AG04450 (cell line): ENCODE data around the gene CENPT. TPM values are rescaled to one million over a fixed set of nuclear protein-coding genes. Genes with fewer than 3 reads are reported as not detected.

Experiments
- CTCF ChIA-PET: fragments of 300-600, 350-600 bp; formaldehyde crosslinking; extraction: SDS; loops from one replicate; lab custom pipeline; 2022; ENCODE audit warnings: antibody characterized with exemption, inconsistent platforms; lab: Charles Lee
- POLR2A ChIA-PET: fragments of 350-600 bp; formaldehyde crosslinking; extraction: SDS; loops from one replicate; lab custom pipeline; 2021; ENCODE audit warnings: antibody characterized with exemption, inconsistent platforms; lab: Yijun Ruan, JAX
- DNase-seq: peaks from one replicate; pipeline ENCODE4 v3.0.0-alpha.2; 2011; ENCODE audit warnings: low read depth, low spot score
- H3K27ac ChIP-seq: one replicate; pipeline ENCODE4 v1.5.1; 2012; ENCODE audit warnings: low read depth, low read length, control low read depth
- H3K27me3 ChIP-seq: one replicate; pipeline ENCODE4 v1.6.0; 2012; ENCODE audit warnings: low read length; ENCODE audit not compliant: control insufficient read depth, insufficient read depth
- H3K4me3 ChIP-seq: 2 replicates; pipeline ENCODE4 v1.5.1; 2011; ENCODE audit warnings: mild to moderate bottlenecking, low read depth, low read length, control low read depth
- H3K9me3 ChIP-seq: 2 replicates; pipeline ENCODE4 v1.5.1; 2012; ENCODE audit warnings: low read length; ENCODE audit not compliant: control insufficient read depth, insufficient read depth
- CTCF ChIP-seq: IDR thresholded peaks from 2 replicates; pipeline ENCODE4 v1.5.1; 2011; ENCODE audit warnings: low read depth, low read length, control low read depth, inconsistent platforms
- polyA plus RNA-seq: library from polyadenylated mRNA; depleted of rRNA; stranded (reverse); fragments of >200 nt; gene quantifications from 2 replicates; pipeline ENCODE4 v1.2.3, GENCODE V29; 2011

The CENPT gene
- polyA plus RNA-seq, 1 experiment = 17.9 TPM

GRCh38 chr16:67805718-67806427 is 41.6 kb downstream of the CENPT start:
- POLR2A ChIA-PET = interaction anchor here (0.6 to 1.2 kb wide), 11 partner anchors 11 to 285 kb away, joined by 3 to 5 read pairs (median 3); partner anchors contain the start of genes GFOD2 and NUTF2
- no peaks in the 10 kb centered on the region for H3K9me3 ChIP-seq
- H3K27me3 ChIP-seq = no peaks in the 10 kb centered on the region
- no peak overlapping the region for H3K27ac ChIP-seq
- no peak for DNase-seq
- peak overlapping the region; percentile 95 for H3K4me3 ChIP-seq
- no peak for TF ChIP-seq CTCF
- CTCF ChIA-PET = interaction anchor here (1.5 to 3.2 kb wide), 2 partner anchors 10 to 133 kb away, joined by 8 to 41 read pairs; no protein-coding TSS in a partner anchor

- H3K4me3 ChIP-seq = peak overlapping the region; percentile 95
- ChIA-PET CTCF (no interaction called here), POLR2A (no interaction called here)
- no peak for TF ChIP-seq CTCF
- H3K27ac ChIP-seq = no peak overlapping the region
- no peak for DNase-seq
- no peaks in the 10 kb centered on the region for H3K9me3 ChIP-seq
- no peaks in the 10 kb centered on the region for H3K27me3 ChIP-seq
Observed at GRCh38 chr16:67804853-67805542, 42.5 kb downstream of the CENPT start.

- no peak for TF ChIP-seq CTCF
- POLR2A ChIA-PET = no interaction called here
- Histone ChIP-seq H3K27me3 (no peaks in the 10 kb centered on the region), H3K4me3 (no peak overlapping the region), H3K9me3 (no peaks in the 10 kb centered on the region), H3K27ac (no peak overlapping the region)
- CTCF ChIA-PET = interaction anchor here (2.7 kb wide), 1 partner anchor 12 kb away, joined by 16 read pairs; no protein-coding TSS in a partner anchor
- DNase-seq = no peak
Observed at GRCh38 chr16:67803894-67804293, 43.6 kb downstream of the CENPT start.

- CTCF ChIA-PET = interaction anchor here (1.1 to 2.7 kb wide), 2 partner anchors 14 to 134 kb away, joined by 3 to 16 read pairs; no protein-coding TSS in a partner anchor
- Histone ChIP-seq H3K27me3 (no peaks in the 10 kb centered on the region), H3K27ac (no peak overlapping the region), H3K9me3 (no peaks in the 10 kb centered on the region), H3K4me3 (no peak overlapping the region)
- no peak for TF ChIP-seq CTCF
- DNase-seq = no peak
- POLR2A ChIA-PET = interaction anchor here (0.6 kb wide), 1 partner anchor 213 kb away, joined by 3 read pairs; no protein-coding TSS in a partner anchor
Observed at GRCh38 chr16:67801883-67802282, 45.6 kb downstream of the CENPT start.
